GM12891 (cell line): Measurements from ENCODE around the gene ANKUB1.

ENCODE experiments used
- DNase-seq: peaks from one replicate; pipeline ENCODE4 v3.0.0; 2011; ENCODE audit warnings: low spot score; ENCODE audit not compliant: insufficient read length
- FAIRE-seq: peaks from 2 replicates; lab custom pipeline; 2011; peaks lifted over from hg19 to GRCh38; lab: Jason Lieb, UNC
- PAX5 ChIP-seq: IDR thresholded peaks from 2 replicates; pipeline ENCODE4 v1.6.1; 2011; ENCODE audit warnings: low read length, moderate library complexity, mild to moderate bottlenecking; ENCODE audit not compliant: insufficient read depth, severe bottlenecking
- POLR2A ChIP-seq: IDR thresholded peaks from 2 replicates; pipeline ENCODE4 v1.6.1; 2011; ENCODE audit warnings: low read depth, low read length, control low read depth
- POLR2AphosphoS5 ChIP-seq: IDR thresholded peaks from 2 replicates; pipeline ENCODE4 v1.6.1; 2011; ENCODE audit warnings: low read depth, low read length, control low read depth
- POU2F2 ChIP-seq: IDR thresholded peaks from 2 replicates; pipeline ENCODE4 v1.6.1; 2011; ENCODE audit warnings: low read depth, mild to moderate bottlenecking, control low read depth, low read length, moderate library complexity
- SPI1 ChIP-seq: IDR thresholded peaks from 2 replicates; pipeline ENCODE4 v1.6.1; 2011; ENCODE audit warnings: low read depth, low read length, control low read depth
- TAF1 ChIP-seq: IDR thresholded peaks from 2 replicates; pipeline ENCODE4 v1.6.1; 2011; ENCODE audit warnings: low read depth, low read length, control low read depth

ANKUB1 gene

GRCh38 chr3:149739396-149739795 lies 53.0 kb downstream of the ANKUB1 start:
- no peak for TF ChIP-seq POU2F2
- TF ChIP-seq SPI1, result no peak
- no peak for TF ChIP-seq PAX5
- TF ChIP-seq POLR2AphosphoS5, result no peak
- no peak for TF ChIP-seq TAF1
- TF ChIP-seq POLR2A, result no peak
- no peak for DNase-seq
- FAIRE-seq, result no peak

GRCh38 chr3:149738876-149739275 lies 53.5 kb downstream of the ANKUB1 start:
- FAIRE-seq, result no peak
- DNase-seq, result no peak
- TF ChIP-seq POLR2AphosphoS5 (no peak), POU2F2 (no peak), POLR2A (no peak), SPI1 (no peak), TAF1 (no peak), PAX5 (no peak)

GRCh38 chr3:149736953-149737205 lies 55.5 kb downstream of the ANKUB1 start:
- no peak for DNase-seq
- FAIRE-seq, result no peak
- TF ChIP-seq POU2F2 (no peak), POLR2A (no peak)

GRCh38 chr3:149736175-149736952 lies 56.0 kb downstream of the ANKUB1 start:
- DNase-seq, result no peak
- TF ChIP-seq POU2F2 (no peak), POLR2AphosphoS5 (no peak), PAX5 (no peak), SPI1 (no peak), POLR2A (no peak), TAF1 (no peak)
- FAIRE-seq, result no peak

GRCh38 chr3:149732234-149732633 lies 60.1 kb downstream of the ANKUB1 start:
- no peak for DNase-seq
- no peak for FAIRE-seq
- TF ChIP-seq PAX5 (no peak), TAF1 (no peak), POU2F2 (no peak), SPI1 (no peak), POLR2A (no peak), POLR2AphosphoS5 (no peak)

GRCh38 chr3:149727656-149728055 lies 64.7 kb downstream of the ANKUB1 start:
- no peak for DNase-seq
- no peak for FAIRE-seq
- TF ChIP-seq POLR2AphosphoS5 (no peak), PAX5 (no peak), POU2F2 (no peak), TAF1 (no peak)

GRCh38 chr3:149726716-149727407 lies 65.5 kb downstream of the ANKUB1 start:
- TF ChIP-seq POU2F2, result no peak
- TF ChIP-seq SPI1, result no peak
- no peak for TF ChIP-seq TAF1
- TF ChIP-seq POLR2AphosphoS5, result no peak
- no peak for TF ChIP-seq PAX5
- TF ChIP-seq POLR2A, result no peak
- no peak for DNase-seq
- no peak for FAIRE-seq

- FAIRE-seq (no peak), DNase-seq (no peak)
- TF ChIP-seq POLR2AphosphoS5 (no peak), POLR2A (no peak), TAF1 (no peak), POU2F2 (no peak), PAX5 (no peak), SPI1 (no peak)
These were observed 68.6 kb downstream of the ANKUB1 start for GRCh38 chr3:149723781-149724180.

- FAIRE-seq, result no peak
- TF ChIP-seq PAX5, result no peak
- no peak for DNase-seq
These were observed 71.4 kb downstream of the ANKUB1 start for GRCh38 chr3:149720918-149721317.

GRCh38 chr3:149717391-149718056 lies 74.8 kb downstream of the ANKUB1 start:
- FAIRE-seq (peak; percentile 80), DNase-seq (no peak)
- TF ChIP-seq PAX5 (no peak), POU2F2 (no peak), POLR2AphosphoS5 (no peak), POLR2A (no peak), TAF1 (no peak)
